ENCODE measurements around the gene RNF25.

RNF25 gene

DNA sequence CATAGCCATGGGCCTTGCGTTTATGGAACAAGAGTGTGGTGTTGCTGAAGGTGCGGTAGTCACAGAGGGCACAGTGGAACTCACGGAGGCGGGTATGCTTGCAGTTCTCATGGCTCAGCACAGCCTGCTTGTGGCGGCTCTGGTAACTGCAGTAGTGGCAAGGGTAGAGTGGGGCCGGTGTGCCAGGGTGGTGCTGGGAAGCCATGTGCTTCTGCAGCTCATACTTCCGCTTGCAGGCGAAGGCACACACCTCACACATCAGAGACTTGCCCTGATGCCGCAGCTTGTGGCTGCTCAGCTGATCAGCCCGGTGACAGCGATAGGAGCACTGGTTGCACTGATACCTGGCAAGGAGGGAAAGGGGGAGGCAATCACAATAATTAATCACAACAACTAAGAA is 27.1 kb downstream of the RNF25 start:
- Histone ChIP-seq H3K4me3 (no peak overlapping the region), H3K27ac (no peak overlapping the region)
- DNase-seq (ENCODE audit: low spot score) = no peak
- TF ChIP-seq, protein P1, sequence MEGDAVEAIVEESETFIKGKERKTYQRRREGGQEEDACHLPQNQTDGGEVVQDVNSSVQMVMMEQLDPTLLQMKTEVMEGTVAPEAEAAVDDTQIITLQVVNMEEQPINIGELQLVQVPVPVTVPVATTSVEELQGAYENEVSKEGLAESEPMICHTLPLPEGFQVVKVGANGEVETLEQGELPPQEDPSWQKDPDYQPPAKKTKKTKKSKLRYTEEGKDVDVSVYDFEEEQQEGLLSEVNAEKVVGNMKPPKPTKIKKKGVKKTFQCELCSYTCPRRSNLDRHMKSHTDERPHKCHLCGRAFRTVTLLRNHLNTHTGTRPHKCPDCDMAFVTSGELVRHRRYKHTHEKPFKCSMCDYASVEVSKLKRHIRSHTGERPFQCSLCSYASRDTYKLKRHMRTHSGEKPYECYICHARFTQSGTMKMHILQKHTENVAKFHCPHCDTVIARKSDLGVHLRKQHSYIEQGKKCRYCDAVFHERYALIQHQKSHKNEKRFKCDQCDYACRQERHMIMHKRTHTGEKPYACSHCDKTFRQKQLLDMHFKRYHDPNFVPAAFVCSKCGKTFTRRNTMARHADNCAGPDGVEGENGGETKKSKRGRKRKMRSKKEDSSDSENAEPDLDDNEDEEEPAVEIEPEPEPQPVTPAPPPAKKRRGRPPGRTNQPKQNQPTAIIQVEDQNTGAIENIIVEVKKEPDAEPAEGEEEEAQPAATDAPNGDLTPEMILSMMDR (IDR thresholded peaks at IDR 0.05) = no peak

- TF ChIP-seq, protein P1 (IDR thresholded peaks at IDR 0.05) = no peak
- H3K27ac ChIP-seq = no peak overlapping the region
- H3K4me3 ChIP-seq = no peak overlapping the region
- DNase-seq (ENCODE audit: low spot score) = no peak
Measured at GRCh38 chr2:218643751-218644310, 28.0 kb downstream of the RNF25 start.

- no peak for DNase-seq (ENCODE audit: low spot score)
- no peak overlapping the region for H3K4me3 ChIP-seq
- no peak overlapping the region for H3K27ac ChIP-seq
- TF ChIP-seq, protein P1 (IDR thresholded peaks at IDR 0.05) = no peak
Measured at GRCh38 chr2:218642786-218643185, 29.0 kb downstream of the RNF25 start.

- no peak for DNase-seq (ENCODE audit: low spot score)
- Histone ChIP-seq H3K27ac (no peak overlapping the region), H3K4me3 (no peak overlapping the region)
- TF ChIP-seq, protein P1 (IDR thresholded peaks at IDR 0.05) = no peak
Measured at GRCh38 chr2:218642121-218642656, 29.6 kb downstream of the RNF25 start.

DNA sequence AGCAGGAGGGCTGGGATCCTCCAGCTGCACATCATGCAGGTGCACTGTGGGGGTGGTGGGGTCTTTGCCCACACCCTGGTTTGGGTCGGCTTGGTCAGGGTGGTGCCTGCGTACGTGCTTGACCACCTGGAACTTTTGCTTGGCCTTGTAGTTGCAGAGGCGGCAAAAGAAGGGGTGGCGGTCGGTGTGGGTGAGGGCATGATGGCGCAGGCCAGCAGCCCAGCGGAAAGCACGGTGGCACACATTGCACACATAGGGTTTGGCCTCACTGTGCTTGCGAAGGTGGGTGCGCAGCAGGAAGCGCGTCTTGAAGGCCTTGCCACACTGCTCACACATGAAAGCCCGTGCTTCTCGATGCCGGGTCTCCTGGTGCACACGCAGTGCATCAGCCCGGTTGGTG is 33.4 kb downstream of the RNF25 start:
- DNase-seq (ENCODE audit: low spot score) = no peak
- TF ChIP-seq, protein P1 (IDR thresholded peaks at IDR 0.05) = no peak
- Histone ChIP-seq H3K27ac (no peak overlapping the region), H3K4me3 (no peak overlapping the region)

- no peak for DNase-seq (ENCODE audit: low spot score)
- Histone ChIP-seq H3K4me3 (no peak overlapping the region), H3K27ac (no peak overlapping the region)
- TF ChIP-seq, protein P1 (IDR thresholded peaks at IDR 0.05) = no peak
Measured at GRCh38 chr2:218635719-218636118, 36.1 kb downstream of the RNF25 start.

GRCh38 chr2:218631837-218632236 is 40.0 kb downstream of the RNF25 start:
- Histone ChIP-seq H3K4me3 (no peak overlapping the region), H3K27ac (no peak overlapping the region)
- TF ChIP-seq, protein P1 (IDR thresholded peaks at IDR 0.05) = no peak
- no peak for DNase-seq (ENCODE audit: low spot score)
